HCT116 (cell line): ENCODE measurements around the gene PPP1R16B. TPM values are rescaled to one million over a fixed set of nuclear protein-coding genes. Genes with fewer than 3 reads are reported as not detected.

ENCODE experiments used
- ATAC-seq: fragments of 200-7000 bp; cut with Tn5 transposase; 2 replicates; pipeline ENCODE4 v1.9.1; 2020; ENCODE audit warnings: mild to moderate bottlenecking, moderate library complexity
- BruUV-seq: library from RNA; stranded (reverse); fragments of 400-500 nt; replicated peaks from 2 replicates; lab custom pipeline; 2021; lab: Mats Ljungman, UMichigan
- CTCF ChIA-PET: fragments of 300-600 bp; sonication (Branson Sonifier 250); formaldehyde crosslinking; loops from one replicate; lab custom pipeline; 2021; ENCODE audit warnings: antibody characterized with exemption; lab: Charles Lee
- POLR2A ChIA-PET: fragments of 300-600, 350-600 bp; sonication (Branson Sonifier 250); formaldehyde crosslinking; loops from one replicate; lab custom pipeline; 2021; ENCODE audit warnings: antibody characterized with exemption; lab: Charles Lee
- RAD21 ChIA-PET, 2 experiments: fragments of 300-600 bp; sonication (Branson Sonifier 250); formaldehyde crosslinking; loops; one replicate each; lab custom pipeline; 2023; ENCODE audit warnings: low total read pairs in 2 of 2; ENCODE audit not compliant: uncharacterized antibody in 2 of 2, unreplicated experiment in 2 of 2, low non-redundant PET in 1 of 2; lab: Charles Lee
- DNase-seq: peaks from one replicate; pipeline ENCODE4 v3.0.0-alpha.2; 2010; ENCODE audit warnings: low read depth, low spot score
- H2AFZ ChIP-seq: fragments of 200-600 bp; shearing (Covaris generic), sonication (generic); 2 replicates; pipeline ENCODE4 v1.6.1; 2017; ENCODE audit warnings: low read depth, mixed run types, mixed read lengths, antibody characterized with exemption, low read length; ENCODE audit not compliant: poor library complexity, severe bottlenecking
- H3K27ac ChIP-seq: 2 replicates; pipeline ENCODE4 v1.5.1; 2012; ENCODE audit warnings: low read depth, low read length
- H3K27me3 ChIP-seq: fragments of 200-600 bp; sonication (generic); 2 replicates; pipeline ENCODE4 v1.6.1; 2016; ENCODE audit warnings: mixed run types, low read length, mixed read lengths; ENCODE audit not compliant: insufficient read depth
- H3K36me3 ChIP-seq, 2 experiments: fragments of 200-500 bp in 1 of 2; fragments of 200-600 bp in 1 of 2; sonication (Bioruptor generic) in 1 of 2; sonication (generic) in 1 of 2; 2 replicates each; pipeline versions ENCODE4 v1.5.1 to v1.6.1; 2014 to 2016; ENCODE audit warnings: low read length in 2 of 2, inconsistent platforms in 1 of 2, mixed read lengths in 1 of 2, mixed run types in 1 of 2; ENCODE audit not compliant: insufficient read depth in 2 of 2, control insufficient read depth in 1 of 2
- H3K4me1 ChIP-seq, 2 experiments: fragments of 200-600 bp in 1 of 2; sonication (generic) in 1 of 2; 2 replicates each; pipeline versions ENCODE4 v1.5.1 to v1.6.1; 2012 to 2017; ENCODE audit warnings: low read length in 2 of 2, inconsistent platforms in 1 of 2, mild to moderate bottlenecking in 1 of 2, mixed read lengths in 1 of 2, mixed run types in 1 of 2, moderate library complexity in 1 of 2; ENCODE audit not compliant: insufficient read depth in 2 of 2, control insufficient read depth in 1 of 2
- H3K4me2 ChIP-seq: fragments of 200-600 bp; sonication (generic); 2 replicates; pipeline ENCODE4 v1.6.1; 2017; ENCODE audit warnings: mixed run types, low read length, mixed read lengths
- H3K4me3 ChIP-seq, 2 experiments: fragments of 200-600 bp in 1 of 2; sonication (generic) in 1 of 2; replicated peaks in 1 of 2; 2 replicates each; pipeline ENCODE4 v1.5.1; 2011 to 2016; ENCODE audit warnings: low read length in 2 of 2, control low read depth in 1 of 2, low read depth in 1 of 2, mild to moderate bottlenecking in 1 of 2, mixed read lengths in 1 of 2, mixed run types in 1 of 2
- H3K79me2 ChIP-seq: fragments of 200-600 bp; sonication (generic); 2 replicates; pipeline ENCODE4 v1.6.1; 2017; ENCODE audit warnings: mild to moderate bottlenecking, mixed run types, low read length, moderate library complexity, mixed read lengths; ENCODE audit not compliant: insufficient read depth
- H3K9ac ChIP-seq: fragments of 200-600 bp; sonication (generic); 2 replicates; pipeline ENCODE4 v1.6.1; 2016; ENCODE audit warnings: low read length, mixed read lengths
- H3K9me2 ChIP-seq: fragments of 200-600 bp; sonication (generic), shearing (Covaris generic); 2 replicates; pipeline ENCODE4 v1.6.1; 2017; ENCODE audit warnings: mixed run types, mild to moderate bottlenecking, moderate library complexity; ENCODE audit not compliant: insufficient read depth
- H3K9me3 ChIP-seq, 2 experiments: fragments of 200-500 bp in 1 of 2; fragments of 200-600 bp in 1 of 2; sonication (Bioruptor generic) in 1 of 2; sonication (generic) in 1 of 2; 2 replicates each; pipeline ENCODE4 v1.6.1; 2014 to 2017; ENCODE audit warnings: low read length in 2 of 2, mixed read lengths in 2 of 2, inconsistent platforms in 1 of 2, low read depth in 1 of 2, mild to moderate bottlenecking in 1 of 2, mixed run types in 1 of 2, moderate library complexity in 1 of 2; ENCODE audit not compliant: control insufficient read depth in 1 of 2, insufficient read depth in 1 of 2
- H4K20me1 ChIP-seq: fragments of 200-600 bp; sonication (generic), shearing (Covaris generic); 2 replicates; pipeline ENCODE4 v1.6.1; 2017; ENCODE audit warnings: mixed run types, mild to moderate bottlenecking, moderate library complexity; ENCODE audit not compliant: insufficient read depth
- CEBPB ChIP-seq: IDR thresholded peaks from 2 replicates; pipeline ENCODE4 v1.6.1; 2012; ENCODE audit warnings: low read depth
- EGR1 ChIP-seq: IDR thresholded peaks from 2 replicates; pipeline ENCODE4 v1.6.1; 2012; ENCODE audit warnings: low read depth
- ELF1 ChIP-seq: IDR thresholded peaks from 2 replicates; pipeline ENCODE4 v1.6.1; 2012; ENCODE audit warnings: low read depth, borderline replicate concordance
- EZH2 ChIP-seq: fragments of 200-600 bp; sonication (generic); IDR thresholded peaks from 2 replicates; pipeline ENCODE4 v1.6.1; 2017; ENCODE audit warnings: antibody characterized with exemption, mixed run types
- MAX ChIP-seq: IDR thresholded peaks from 2 replicates; pipeline ENCODE4 v1.6.1; 2012
- SP1 ChIP-seq: IDR thresholded peaks from 2 replicates; pipeline ENCODE4 v1.6.1; 2012; ENCODE audit warnings: low read depth
- SRF ChIP-seq: IDR thresholded peaks from 2 replicates; pipeline ENCODE4 v1.6.1; 2012; ENCODE audit warnings: low read depth
- TCF7L2 ChIP-seq: IDR thresholded peaks from 2 replicates; pipeline ENCODE4 v1.7.0; 2011; ENCODE audit warnings: borderline replicate concordance, inconsistent platforms; ENCODE audit not compliant: insufficient read depth, insufficient read length; ENCODE audit errors: extremely low read depth
- ZFX ChIP-seq: fragments of 450-650 bp; IDR thresholded peaks from 2 replicates; pipeline ENCODE4 v1.6.1; 2017
- ZNF274 ChIP-seq: fragments of 200-500 bp; sonication (Bioruptor generic); IDR thresholded peaks from 2 replicates; pipeline ENCODE4 v1.6.1; 2014; ENCODE audit warnings: mild to moderate bottlenecking, low read depth, low read length, inconsistent platforms
- intact Hi-C: fragments of 100-400 bp; cut with micrococcal nuclease; formaldehyde crosslinking; loops from 2 replicates; pipeline ENCODE4 v1.10.0; 2022
- total RNA-seq: library from RNA; stranded (reverse); gene quantifications from one replicate; pipeline ENCODE4 v1.2.1, GENCODE V29; 2021; ENCODE audit not compliant: unreplicated experiment
- TF ChIP-seq, protein P1 (sequence below): IDR thresholded peaks from 2 replicates; pipeline ENCODE4 v1.6.1; 2012; ENCODE audit warnings: low read depth

The PPP1R16B gene
- total RNA-seq, 1 experiment from 2014 or later, result 0.52 TPM

DNA sequence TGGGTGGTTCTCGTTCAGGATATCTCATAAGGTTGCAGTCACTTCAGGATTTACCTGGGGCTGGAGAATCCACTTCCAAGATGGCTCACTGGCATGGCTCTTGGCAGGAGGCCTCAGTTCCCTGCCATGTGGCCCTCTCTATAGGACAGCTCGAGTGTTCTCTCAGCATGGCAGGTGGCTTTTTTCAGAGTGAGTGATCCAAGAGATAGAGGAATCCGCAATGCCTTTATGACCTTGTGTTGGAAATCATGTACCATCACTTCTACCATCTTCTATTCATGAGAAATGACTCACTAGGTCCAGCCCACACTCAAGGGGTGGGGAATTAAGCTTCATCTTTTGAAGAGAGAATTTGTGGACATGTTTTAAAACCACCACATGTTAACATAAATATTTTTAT lies 37.8 kb downstream of the PPP1R16B start:
- DNase-seq, result no peak

More for the DNA sequence above, 37.8 kb downstream of the PPP1R16B start:
- H2AFZ ChIP-seq, result no peak overlapping the region
- no peak for ATAC-seq
- H3K79me2 ChIP-seq, result no peaks in the 10 kb centered on the region
- no peak overlapping the region for H3K9ac ChIP-seq
- no peak overlapping the region for H3K4me3 ChIP-seq
- H3K36me3 ChIP-seq, result no peaks in the 10 kb centered on the region
- H3K27me3 ChIP-seq, result no peaks in the 10 kb centered on the region
- TF ChIP-seq SRF (no peak), CEBPB (no peak), MAX (no peak), SP1 (no peak), EGR1 (no peak), TCF7L2 (no peak), EZH2 (no peak), ZNF274 (no peak), ELF1 (no peak), ZFX (no peak)
- TF ChIP-seq, protein P1, sequence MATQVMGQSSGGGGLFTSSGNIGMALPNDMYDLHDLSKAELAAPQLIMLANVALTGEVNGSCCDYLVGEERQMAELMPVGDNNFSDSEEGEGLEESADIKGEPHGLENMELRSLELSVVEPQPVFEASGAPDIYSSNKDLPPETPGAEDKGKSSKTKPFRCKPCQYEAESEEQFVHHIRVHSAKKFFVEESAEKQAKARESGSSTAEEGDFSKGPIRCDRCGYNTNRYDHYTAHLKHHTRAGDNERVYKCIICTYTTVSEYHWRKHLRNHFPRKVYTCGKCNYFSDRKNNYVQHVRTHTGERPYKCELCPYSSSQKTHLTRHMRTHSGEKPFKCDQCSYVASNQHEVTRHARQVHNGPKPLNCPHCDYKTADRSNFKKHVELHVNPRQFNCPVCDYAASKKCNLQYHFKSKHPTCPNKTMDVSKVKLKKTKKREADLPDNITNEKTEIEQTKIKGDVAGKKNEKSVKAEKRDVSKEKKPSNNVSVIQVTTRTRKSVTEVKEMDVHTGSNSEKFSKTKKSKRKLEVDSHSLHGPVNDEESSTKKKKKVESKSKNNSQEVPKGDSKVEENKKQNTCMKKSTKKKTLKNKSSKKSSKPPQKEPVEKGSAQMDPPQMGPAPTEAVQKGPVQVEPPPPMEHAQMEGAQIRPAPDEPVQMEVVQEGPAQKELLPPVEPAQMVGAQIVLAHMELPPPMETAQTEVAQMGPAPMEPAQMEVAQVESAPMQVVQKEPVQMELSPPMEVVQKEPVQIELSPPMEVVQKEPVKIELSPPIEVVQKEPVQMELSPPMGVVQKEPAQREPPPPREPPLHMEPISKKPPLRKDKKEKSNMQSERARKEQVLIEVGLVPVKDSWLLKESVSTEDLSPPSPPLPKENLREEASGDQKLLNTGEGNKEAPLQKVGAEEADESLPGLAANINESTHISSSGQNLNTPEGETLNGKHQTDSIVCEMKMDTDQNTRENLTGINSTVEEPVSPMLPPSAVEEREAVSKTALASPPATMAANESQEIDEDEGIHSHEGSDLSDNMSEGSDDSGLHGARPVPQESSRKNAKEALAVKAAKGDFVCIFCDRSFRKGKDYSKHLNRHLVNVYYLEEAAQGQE, result no peak
- ChIA-PET CTCF (interaction anchor here (1.5 kb wide), 1 partner anchor 17 kb away, joined by 5 read pairs; no protein-coding TSS in a partner anchor), POLR2A (no interaction called here), RAD21 (no interaction called here)
- BruUV-seq, result no TSS peak
- no peak overlapping the region for H3K4me2 ChIP-seq
- intact Hi-C loops, result no loop called here
- no peaks in the 10 kb centered on the region for H3K9me2 ChIP-seq
- no peak overlapping the region for H3K27ac ChIP-seq
- no peaks in the 10 kb centered on the region for H4K20me1 ChIP-seq
- H3K4me1 ChIP-seq, result no peaks in the 10 kb centered on the region
- no peaks in the 10 kb centered on the region for H3K9me3 ChIP-seq
